ENCODE data around the gene TET2.

The TET2 gene

DNA sequence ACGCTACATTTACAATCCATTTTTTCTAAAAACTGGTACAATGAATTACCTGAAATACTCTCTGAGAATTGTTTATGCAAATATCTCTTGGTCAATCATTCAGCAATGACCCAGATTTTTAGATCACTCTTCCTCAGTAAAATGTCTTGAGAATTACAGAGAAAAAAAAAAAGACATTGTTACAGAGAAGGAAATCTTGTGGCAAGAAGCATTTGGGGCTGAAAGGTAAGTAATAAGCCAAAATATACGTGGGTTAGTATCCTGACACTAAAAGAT lies 19.6 kb upstream of the TET2 start:
- no peak for TF ChIP-seq CTCF (conservative IDR thresholded peaks at IDR 0.05; ENCODE audit: low read depth)
- CTCF ChIA-PET, result interaction anchor here (0.7 to 1.3 kb wide), 2 partner anchors 13 to 161 kb away, joined by 3 to 6 read pairs; no protein-coding TSS in a partner anchor
- DNase-seq (ENCODE audit: low spot score), result no peak
- H3K27ac ChIP-seq, result no peak overlapping the region
- POLR2A ChIA-PET (ENCODE audit: low non-redundant PET), result no interaction called here

DNA sequence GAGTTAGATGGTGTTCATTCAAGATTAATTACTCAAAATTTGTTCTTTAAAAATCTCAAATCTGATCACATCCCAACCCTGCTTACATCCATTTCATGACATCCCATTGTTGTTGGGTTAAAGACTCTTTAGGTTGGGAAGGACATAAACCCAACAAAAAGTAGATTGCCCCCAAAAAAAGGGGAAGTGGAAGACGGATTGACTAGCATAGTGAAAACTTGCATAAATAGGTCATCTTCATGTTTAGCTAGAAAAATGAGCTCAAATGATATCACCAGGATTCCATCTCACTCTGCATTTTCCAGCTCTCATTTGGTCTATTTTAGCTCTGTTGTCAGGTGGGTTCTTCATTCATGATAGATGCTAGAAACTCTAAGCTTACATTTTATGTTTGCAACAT lies 18.5 kb upstream of the TET2 start:
- POLR2A ChIA-PET (ENCODE audit: low non-redundant PET), result no interaction called here
- DNase-seq (ENCODE audit: low spot score), result no peak
- no peak for TF ChIP-seq CTCF (conservative IDR thresholded peaks at IDR 0.05; ENCODE audit: low read depth)
- H3K27ac ChIP-seq, result no peak overlapping the region
- CTCF ChIA-PET, result interaction anchor here (0.8 kb wide), 1 partner anchor 251 kb away, joined by 3 read pairs; no protein-coding TSS in a partner anchor

- H3K27ac ChIP-seq, result no peak overlapping the region
- CTCF ChIA-PET, result no interaction called here
- DNase-seq (ENCODE audit: low spot score), result no peak
- no peak for TF ChIP-seq CTCF (conservative IDR thresholded peaks at IDR 0.05; ENCODE audit: low read depth)
- POLR2A ChIA-PET (ENCODE audit: low non-redundant PET), result no interaction called here
Observed at GRCh38 chr4:105129286-105130040, 17.2 kb upstream of the TET2 start.

DNA sequence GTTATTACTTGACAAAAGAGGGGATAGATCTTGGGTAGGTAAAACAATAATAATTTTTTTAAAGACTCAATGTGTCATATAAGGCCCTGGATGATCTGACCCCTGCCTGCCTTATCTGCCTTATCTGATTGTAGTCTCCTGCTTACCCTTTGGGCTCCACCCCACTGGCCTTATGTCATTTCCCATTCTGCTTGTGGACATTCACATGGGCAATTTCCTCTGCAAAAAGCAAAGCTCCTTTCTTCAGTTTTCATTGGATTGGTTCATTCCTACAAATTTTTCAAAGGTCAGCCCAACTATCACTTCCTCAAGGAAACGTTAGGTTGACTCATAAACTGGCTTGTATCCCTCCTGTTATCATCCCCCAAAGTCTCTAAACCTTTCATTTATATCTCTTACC lies 15.7 kb upstream of the TET2 start:
- POLR2A ChIA-PET (ENCODE audit: low non-redundant PET), result no interaction called here
- no peak for DNase-seq (ENCODE audit: low spot score)
- CTCF ChIA-PET, result no interaction called here
- no peak overlapping the region for H3K27ac ChIP-seq
- TF ChIP-seq CTCF (conservative IDR thresholded peaks at IDR 0.05; ENCODE audit: low read depth), result no peak

DNA sequence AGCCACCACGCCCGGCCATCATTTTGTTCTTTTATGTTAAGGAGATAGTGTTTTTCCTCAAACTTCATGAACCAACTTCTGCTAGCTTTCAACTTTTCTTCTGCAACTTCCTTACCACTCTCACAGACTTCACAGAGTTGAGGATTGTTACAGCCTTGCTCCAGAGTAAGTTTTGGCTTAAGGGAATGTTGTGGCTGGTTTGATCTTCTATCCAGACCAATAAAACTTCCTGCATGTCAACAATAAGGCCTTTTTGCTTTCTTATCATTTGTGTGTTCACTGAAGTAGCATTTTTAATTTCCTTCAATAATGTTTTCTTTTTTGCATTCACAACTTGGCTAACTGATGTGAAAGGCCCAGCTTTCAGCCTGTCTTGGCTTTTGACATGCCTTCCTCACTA lies 12.7 kb upstream of the TET2 start:
- POLR2A ChIA-PET (ENCODE audit: low non-redundant PET), result no interaction called here
- CTCF ChIA-PET, result no interaction called here
- no peak for DNase-seq (ENCODE audit: low spot score)
- no peak overlapping the region for H3K27ac ChIP-seq
- no peak for TF ChIP-seq CTCF (conservative IDR thresholded peaks at IDR 0.05; ENCODE audit: low read depth)

DNA sequence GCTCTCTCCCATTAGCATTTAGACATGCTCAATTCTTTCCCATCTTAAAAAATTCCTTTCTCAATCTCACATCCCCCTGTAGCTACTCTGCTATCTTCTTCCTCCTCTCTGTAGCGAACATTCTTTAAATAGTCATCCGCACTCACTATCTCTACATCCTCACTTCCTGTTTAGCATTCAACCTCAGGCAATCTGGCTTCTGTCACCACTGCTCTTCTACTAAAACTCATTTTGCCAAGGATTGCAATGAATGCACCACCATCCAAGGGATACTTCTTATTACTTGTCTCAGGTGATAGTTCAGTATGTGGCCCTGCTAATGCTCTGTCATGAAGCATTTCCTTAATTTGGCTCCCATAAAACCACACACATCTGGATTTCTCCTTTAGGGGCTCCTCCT lies 10.9 kb upstream of the TET2 start:
- H3K27ac ChIP-seq, result no peak overlapping the region
- ChIA-PET POLR2A (ENCODE audit: low non-redundant PET) (no interaction called here), CTCF (no interaction called here)
- DNase-seq (ENCODE audit: low spot score), result no peak
- no peak for TF ChIP-seq CTCF (conservative IDR thresholded peaks at IDR 0.05; ENCODE audit: low read depth)
